SHP77 (cell line): ENCODE results near the gene GABRQ.
A peak's percentile ranks its signal among the peaks of the same experiment; 100 is the strongest.

Source experiments
- DNase-seq, 2 experiments: peaks; one replicate each; lab custom pipeline; 2025; lab: John Stamatoyannopoulos, UW

Gene GABRQ

DNA sequence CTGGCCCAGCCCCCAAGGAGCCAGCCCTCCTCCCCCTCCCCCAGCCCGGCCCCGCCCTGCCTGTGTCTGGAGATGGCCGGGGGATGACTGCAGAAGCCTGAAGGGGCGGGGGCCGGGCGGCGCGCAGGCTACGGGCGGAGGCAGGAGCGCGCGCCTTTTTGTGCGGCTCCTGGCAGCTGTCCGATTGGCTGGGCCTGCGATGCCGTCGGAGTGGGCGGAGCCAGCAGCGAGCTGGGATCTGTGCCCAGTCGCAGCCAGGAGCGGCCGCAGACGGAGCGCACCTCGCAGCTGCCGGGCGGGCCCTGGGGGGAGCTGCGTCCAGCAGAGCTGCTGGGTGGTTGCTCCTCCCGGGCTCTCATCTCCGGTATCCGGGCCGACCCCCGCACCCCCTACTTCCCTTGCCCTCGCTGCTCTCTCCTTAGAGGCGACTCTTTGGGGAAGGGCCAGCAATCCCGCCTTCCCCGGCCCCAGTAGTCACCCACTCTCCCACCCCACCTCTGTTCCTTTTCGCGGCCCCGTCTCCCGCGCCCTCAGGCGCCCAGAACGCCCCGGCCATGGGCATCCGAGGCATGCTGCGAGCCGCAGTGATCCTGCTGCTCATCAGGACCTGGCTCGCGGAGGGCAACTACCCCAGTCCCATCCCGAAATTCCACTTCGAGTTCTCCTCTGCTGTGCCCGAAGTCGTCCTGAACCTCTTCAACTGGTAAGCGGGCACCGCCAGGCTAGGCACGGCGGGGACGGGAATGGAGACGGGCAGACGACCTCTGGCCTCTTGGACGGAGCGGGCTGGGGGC lies at the start of gene GABRQ:
GABRQ (plus strand) TSS at position 247 of the 794 bp plus-strand sequence; CDS start at position 555, 308 bp downstream.
- DNase-seq: peak; percentile 21 to 54

DNA sequence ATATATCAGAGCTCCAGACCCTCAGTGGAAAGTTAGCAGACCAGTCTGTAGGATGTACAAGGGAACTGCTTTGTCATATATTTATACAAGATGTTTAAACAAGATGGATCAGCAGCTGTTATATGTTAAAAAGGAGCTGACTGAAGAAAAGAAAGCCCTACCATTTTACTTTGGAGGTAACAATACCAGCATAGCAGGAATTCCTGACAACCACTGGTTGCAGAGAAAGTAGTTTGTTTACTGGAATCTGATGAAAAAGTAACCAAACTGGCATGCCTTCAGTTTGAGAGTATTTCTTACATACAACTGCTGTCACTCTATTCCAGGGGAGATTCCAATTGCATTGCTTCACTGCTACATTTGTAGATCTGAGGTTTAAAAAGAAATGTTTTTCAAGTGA lies 49.5 kb upstream of the GABRQ start:
- DNase-seq: no peak

DNA sequence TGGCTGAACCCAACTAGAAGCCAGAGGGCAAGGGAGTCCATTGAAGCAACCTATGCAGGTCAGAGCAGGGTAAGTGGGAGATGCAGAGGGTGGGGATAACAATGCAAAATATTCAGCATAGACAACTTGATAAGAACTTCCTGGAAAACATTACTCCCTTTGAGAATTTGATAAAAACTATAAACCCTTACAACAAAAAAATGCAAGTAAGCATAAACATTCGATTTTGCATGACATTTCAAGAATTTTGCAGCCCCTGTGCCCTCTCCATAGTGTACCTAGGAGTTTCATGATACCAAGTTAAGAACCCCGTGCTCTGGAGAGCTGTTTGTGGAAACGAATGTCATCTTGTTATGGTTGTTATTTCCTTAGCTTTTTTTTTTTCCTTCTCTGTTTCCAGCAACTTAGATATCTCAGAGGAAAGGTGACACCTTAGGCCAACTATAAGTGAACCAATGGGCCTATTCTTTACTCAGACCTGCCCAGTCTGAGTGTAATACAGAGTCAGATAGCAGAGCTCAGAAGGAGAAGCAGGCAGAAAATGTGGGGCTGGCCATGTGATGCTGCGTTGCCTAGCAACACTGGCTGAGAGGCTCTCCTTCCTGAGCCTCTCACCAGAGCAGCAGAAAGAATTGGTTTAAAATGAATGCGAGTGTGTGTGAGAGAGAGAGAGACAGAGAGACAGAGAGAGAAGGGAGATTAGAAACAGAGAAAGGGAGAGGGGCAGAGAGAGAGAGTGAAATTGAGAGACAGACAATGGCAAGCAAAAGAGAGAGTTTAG lies 36.7 kb upstream of the GABRQ start:
- DNase-seq: peak in 1 of 2 experiments; percentile 7

DNA sequence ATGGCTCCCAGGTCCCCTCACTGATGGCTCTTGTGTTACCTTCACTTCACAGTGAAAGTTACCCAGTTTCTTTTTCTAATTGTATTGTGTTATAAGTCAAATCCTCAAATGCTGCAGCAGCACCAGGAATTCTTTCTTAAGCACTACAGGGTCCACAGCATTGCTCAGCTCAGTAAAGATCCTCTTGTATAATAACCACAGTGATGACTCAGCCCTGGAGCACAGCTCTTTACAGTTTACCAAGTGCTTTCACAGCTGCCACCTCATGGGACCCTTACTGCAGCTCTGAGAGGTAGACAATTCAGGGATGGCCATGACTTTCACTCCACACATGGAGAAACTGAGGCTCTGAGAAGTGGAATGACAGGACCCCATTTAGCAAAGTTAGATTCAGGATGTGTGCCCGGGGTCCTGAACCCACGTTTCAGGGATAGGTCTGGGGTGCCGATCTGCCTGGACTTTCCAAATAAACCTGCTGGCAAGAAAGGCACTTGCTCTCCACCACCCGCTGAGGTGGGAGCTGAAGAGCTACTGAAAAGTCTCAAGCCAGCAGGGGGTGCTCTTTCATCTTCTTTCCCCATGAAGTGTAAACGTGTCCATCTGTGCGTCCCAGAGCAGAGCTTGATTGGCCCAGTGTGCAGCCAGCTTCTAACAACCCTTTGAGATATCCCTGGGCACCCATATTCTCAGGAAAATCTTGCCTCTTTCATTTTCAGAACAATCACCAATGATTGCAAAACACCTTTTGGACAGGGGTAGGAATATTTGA lies 35.7 kb upstream of the GABRQ start:
- DNase-seq: no peak

DNA sequence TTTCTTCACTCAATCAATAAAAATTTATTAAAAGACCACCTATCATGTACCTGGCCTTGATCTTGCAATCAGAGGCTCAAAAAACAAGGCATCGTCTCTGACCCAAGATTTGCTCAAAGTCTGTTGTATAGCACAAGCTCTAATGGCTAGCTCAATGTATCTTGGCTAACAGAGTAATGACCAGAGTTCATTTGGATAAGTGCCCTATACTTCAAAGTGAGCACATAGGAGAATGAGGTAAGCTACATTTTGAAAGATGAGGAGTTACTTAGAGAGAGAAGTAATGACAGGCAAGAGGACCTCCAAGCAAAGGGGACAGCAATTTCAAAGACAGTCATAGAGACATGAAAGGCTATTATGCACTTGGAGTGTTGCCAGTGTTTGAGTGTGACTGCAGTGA lies 22.9 kb upstream of the GABRQ start:
- DNase-seq: no peak

DNA sequence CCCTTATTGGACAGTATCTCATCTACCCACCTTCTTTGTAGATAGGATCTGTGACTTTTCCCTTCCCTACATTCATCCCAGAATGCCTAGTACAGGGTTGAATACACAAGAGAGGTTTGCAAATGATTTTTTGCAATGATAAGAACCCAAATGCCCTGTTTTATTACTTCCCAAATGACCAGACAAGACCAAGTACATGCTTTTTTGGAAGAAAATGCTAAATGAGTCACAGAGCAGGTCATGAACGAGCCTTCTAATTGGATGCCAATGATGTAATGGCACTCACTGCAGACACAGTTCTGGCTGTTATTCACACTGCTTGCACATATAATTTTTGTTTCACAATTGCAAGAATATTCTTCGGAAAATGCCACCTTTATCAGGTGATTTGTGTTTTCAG lies 17.8 kb upstream of the GABRQ start:
- DNase-seq: no peak

DNA sequence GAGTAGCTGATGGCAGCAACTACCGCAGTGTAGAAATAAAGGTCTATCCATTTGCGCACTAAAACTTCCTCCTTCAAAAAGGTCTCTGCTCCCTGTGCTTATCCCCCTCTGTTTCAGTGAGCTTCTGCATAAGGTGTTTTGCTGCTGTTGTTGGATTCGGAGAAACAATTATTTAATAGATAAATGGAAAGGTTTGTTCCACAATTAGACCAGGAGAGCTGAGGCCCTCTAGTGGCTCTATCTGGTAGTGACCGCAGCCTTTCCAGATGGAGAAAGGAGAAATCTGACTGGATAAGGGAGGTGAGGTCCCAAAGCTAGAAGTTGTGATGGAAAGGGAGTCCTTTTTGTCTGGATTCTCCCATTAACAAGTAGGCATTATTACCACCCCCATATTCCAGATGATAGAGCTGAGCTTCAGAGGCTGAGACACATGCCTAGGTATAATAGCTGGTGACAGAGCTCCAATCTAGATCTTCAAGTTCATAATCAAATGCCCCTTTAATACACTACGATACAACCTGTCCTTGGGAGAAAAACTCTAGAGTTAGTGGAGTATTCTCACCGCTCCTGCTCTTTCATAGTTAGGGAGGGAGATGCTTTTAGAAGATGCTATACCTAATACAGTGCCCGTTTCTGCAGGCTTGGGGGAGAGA lies 5.1 kb upstream of the GABRQ start:
- DNase-seq: peak; percentile 3 to 25

DNA sequence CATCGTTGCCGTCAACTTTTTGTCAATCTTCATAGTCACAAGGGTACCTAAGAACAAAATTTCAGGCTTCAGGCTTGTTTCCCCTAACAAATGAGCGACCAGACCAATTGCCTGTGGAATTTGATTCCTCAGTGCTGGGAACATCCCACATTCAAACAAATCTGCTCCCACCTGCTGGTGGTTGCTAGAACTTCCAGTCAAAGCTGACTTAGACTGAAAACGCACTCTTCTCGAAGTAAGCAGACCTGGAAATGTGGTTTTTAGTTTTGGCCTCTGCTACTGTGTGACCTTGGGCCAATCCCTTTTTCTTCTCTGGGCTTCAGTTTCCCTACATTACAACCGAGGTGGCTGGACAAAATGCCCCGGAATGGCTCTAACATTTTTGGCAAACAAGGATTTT lies 1.8 kb upstream of the GABRQ start:
- peak; percentile 1 to 39 for DNase-seq

DNA sequence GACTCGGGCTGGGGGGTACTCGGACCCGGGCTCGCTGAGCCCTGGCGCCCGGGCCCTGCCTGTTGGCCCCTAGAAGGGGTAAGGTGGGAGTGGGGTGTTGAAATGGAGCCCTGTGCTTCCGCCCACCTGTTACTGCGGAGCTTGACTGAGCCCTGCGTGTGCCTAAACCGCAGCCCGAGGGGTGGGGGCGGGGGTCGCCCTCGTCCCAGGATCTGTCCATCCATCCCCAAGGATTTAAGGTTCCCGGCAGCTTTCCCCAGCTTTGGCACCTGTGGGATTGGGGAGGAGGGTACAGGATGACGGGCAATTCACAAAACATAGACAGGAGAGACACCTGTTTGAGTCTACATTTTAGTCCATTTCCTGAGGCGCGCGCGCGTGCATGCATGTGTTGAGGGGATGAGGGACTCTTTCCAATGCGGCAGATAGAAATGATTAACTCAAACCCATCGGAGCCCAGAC lies 779 bp downstream of the GABRQ start:
- no peak for DNase-seq

DNA sequence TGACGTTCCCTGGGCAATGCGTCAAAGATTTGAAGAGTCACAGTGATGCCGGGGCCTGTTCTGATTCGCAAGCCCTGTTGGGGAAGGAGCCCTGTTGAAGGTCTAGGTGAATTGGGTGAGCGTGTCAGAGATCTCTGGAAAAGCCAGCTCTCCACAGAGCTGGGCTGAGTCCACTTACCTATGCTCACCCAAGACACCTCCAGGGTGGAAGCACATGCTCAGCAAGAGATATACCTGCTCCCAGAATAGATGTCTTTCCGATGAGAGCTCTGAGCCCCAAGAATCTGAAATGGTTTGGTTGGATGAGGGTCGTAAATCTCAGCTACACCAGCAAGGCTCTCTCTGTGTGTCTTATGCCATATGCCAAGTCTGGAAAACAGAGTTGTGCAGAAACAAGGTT lies 1.7 kb downstream of the GABRQ start:
- no peak for DNase-seq

DNA sequence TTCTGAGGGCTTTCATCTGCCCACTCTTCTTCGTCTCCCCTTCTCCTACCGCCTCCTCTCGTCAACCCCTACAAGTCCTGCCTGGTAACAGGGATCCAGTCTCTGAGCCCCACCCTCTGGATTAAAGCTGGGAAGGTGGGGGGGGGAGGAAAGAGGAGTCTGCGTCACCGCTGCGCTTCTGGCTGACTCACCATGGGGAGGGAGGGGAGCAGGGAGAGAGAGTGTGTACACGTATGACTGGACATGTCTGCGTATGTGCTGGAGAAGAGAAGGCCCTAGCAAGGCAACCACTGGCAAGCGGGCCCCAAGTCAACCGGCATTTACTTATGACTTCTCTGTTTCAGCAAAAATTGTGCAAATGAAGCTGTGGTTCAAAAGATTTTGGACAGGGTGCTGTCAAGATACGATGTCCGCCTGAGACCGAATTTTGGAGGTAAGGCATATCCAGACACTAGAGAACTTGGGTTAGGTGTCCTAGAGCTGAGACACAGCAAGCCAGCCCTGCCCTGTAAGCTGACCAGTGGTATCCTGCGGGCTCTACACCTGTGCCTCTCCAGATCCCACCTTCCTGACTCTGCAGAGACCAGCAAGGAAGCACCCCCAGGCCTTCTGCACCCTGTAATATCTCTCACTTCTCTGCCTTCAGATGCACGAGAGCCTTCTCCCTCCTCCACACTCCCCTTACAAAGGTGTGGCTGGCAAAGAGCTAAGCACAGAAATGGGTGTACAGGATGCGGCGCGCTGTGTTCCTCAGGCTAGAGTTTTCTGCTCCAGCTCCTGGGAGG lies 2.5 kb downstream of the GABRQ start:
- DNase-seq: no peak

DNA sequence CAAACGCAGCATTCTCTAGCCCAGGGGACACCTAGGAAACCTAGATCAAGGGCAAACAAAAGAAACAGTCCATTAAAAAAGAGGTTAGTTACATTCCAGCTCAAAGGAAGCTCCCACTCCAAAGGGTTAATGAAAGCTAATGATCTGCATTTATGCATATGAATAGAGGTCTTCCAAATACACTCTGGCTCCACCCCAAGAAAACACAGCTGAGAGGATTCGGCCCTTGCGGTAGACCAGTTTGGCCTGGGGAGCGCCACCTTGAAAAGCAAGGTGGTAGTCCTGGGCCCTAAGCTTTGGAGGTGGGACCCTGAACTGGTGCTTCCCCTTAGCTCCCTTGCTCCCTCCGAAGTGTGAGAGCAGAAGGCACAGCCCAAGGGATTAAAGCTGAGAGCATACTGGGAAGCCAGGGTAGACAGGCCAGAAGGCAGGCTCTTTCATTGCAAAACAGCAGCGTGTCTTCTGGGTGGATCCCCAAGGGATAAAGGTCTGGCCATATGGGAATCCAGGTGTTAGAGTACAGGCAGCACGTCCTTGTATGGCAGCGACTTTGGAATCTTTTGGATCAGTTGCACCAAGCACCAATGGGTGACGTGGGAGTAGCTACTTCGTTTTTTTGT lies 3.7 kb downstream of the GABRQ start:
- DNase-seq: no peak

DNA sequence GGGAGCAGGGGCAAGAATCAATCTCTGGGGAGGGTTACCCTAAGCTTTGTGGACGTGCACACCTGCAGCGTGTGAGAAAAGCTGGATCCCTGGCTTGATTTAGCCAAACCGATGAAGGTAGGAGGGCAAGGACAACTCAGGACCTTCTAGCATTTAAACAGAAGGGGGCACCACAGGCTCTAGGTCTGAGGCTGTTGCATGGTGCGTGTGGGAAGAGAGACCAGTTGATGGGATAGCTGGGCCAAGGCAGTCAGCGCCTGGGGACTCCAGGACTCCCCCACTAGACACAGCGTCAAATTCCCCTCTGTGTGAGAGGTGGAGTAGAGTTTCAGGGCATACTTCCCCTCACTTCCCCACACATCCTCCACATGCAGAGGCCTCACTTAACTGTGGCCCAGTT lies 4.3 kb downstream of the GABRQ start:
- DNase-seq: peak; percentile 0 to 5

DNA sequence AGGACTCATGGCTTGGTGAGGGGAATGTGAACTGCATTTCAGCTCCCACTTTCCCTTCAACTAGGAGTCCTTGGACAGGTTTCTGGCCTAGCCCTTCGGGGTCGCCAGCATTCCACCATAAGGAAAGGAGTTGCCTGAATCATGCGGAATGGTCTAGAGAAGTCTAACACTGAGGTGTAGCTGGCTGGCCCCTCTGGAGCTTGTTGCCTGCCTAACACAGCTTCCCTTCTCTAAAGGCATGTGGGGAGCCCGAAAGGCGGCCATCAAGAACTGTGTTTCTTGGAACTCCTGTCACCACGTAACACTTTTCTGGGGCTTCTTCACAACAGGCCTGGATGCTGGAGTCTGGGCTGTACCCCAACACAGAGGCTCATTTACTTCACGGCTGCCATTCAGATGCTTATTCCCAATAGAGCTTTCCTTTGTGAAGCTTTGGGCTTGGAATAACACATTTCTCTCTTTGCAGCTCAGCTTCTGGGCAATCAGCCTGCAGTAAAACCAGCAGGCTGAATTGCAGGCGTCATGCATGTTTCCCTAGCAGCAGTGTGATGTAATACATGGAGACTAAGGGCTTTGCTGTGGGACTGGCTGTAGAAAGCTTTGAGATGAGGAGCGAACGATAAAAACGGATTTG lies 5.4 kb downstream of the GABRQ start:
- DNase-seq: no peak

DNA sequence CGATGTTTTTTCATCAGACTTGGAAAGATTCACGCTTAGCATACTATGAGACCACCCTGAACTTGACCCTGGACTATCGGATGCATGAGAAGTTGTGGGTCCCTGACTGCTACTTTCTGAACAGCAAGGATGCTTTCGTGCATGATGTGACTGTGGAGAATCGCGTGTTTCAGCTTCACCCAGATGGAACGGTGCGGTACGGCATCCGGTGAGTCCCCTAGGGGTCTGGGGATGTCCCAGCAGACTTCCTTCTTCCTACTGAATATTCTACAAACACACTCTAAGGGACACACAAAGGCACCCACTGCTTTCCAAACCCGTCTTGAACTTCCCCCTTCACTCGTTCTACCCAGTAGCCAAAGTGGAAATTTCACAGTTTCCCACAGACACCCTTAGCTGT lies 9.3 kb downstream of the GABRQ start:
- DNase-seq: no peak

DNA sequence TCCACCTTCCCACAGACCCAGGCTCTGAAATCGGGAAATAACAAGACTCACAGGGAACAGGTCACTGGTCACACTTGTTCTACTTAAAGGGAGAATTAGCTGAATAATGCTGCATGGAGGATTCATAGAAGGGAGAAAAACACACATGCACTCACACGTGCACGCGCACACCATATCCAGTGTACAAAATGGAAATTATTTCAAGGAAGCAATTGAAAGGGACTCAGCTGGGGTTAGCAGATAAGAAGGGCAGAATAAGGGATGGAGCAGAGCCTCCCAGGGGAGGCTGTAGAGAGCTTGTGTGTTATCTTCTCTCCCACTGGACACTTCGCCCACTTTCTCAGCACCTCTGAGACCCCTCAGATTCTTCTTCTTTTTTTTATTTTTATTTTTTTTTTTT lies 10.3 kb downstream of the GABRQ start:
- DNase-seq: no peak

DNA sequence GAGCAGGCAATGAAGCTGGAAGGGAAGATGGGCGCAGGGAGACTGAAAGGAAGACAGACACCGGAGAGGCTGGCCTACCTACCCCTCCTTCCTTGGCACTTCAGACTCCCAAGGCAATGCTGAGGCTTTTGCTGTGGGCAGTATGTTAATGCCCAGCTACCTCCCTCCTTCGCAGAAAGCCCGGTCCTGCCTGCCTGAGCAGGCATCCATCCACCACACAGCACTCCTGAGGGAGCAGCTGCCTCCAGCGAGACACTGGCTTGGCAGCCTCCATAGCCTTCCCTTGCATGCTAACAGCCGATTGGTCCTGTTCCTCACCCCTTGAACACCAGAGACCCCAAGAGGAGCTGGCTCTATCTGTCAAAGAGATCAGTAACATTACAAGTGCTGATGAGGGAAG lies 14.4 kb downstream of the GABRQ start:
- no peak for DNase-seq

DNA sequence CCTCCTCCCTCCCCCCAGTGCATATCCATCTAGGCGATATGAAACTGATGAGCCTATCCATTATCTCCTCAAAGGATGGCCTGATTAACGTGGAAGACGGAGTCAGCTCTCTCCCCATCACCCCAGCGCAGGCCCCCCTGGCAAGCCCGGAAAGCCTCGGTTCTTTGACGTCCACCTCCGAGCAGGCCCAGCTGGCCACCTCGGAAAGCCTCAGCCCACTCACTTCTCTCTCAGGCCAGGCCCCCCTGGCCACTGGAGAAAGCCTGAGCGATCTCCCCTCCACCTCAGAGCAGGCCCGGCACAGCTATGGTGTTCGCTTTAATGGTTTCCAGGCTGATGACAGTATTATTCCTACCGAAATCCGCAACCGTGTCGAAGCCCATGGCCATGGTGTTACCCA lies 14.8 kb downstream of the GABRQ start:
- no peak for DNase-seq

DNA sequence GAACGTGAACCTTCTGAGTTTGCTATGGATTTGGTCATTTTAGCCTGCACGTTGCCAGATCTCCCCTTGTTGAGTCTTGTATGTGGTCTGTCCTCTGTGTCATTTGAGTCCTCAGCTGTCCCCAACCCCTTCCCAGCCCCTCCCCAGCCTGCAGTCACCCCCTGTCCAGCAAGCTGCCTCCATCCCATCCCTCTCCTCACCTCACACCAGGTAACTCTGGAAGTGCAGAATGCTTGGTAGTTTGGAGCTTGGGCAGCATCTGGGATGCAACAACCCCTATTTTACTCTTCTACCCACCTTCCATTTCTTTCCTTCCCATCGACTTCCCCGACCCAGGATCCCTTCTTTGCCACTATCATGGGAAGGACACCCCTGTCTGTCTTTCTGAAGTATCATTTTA lies 18.4 kb downstream of the GABRQ start:
- DNase-seq: no peak

DNA sequence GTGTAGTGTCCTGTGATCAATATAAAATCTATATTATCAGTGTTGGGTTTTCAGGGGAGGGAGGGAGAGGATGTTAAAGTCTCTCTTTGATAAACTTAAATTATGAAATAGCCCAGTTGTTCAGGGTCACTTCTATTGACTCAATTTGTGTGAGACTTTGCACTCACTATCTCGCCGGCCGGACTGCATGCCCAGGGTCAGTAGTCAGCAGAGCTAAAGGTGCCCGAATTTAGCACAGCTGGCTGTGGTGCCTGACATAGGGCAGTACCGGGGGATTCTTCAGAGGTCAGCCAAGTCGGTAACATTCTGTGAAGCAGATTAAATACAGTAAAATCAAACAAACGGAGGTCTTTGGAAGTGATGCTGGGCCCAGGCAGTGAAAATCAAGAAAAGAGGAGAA lies 19.2 kb downstream of the GABRQ start:
- DNase-seq: no peak
